ENCODE data around the gene PRSS27.
A peak's percentile ranks its signal among the peaks of the same experiment; 100 is the strongest.

PRSS27 gene

GRCh38 chr16:2720064-2720457 lies at the start of gene PRSS27:
TSS of gene PRSS27 (minus strand) at chr16:2720224. CDS start at chr16:2720160, 64 bp downstream.
- no peak for DNase-seq

DNA sequence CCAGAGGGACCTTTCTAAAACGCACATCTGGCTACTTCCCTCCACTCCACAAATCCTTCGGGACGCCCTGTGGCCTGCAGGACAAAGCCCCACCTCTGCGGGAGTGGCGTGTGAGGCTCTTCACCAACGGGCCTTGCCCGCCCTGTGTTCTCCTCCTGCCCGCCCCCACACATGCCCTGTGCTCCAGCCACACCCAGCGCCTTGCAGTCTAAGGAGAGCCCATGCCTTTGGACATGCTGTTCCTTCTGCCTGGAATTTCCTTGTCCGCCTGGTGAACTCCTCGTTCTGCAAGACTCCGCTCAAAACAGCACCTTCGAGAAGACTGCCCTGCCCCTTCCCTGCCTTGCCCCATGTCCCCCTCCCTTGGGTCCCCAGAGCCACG lies 49.6 kb upstream of the PRSS27 start:
- no peak for DNase-seq

GRCh38 chr16:2769100-2769529 lies 49.1 kb upstream of the PRSS27 start:
- DNase-seq = no peak

DNA sequence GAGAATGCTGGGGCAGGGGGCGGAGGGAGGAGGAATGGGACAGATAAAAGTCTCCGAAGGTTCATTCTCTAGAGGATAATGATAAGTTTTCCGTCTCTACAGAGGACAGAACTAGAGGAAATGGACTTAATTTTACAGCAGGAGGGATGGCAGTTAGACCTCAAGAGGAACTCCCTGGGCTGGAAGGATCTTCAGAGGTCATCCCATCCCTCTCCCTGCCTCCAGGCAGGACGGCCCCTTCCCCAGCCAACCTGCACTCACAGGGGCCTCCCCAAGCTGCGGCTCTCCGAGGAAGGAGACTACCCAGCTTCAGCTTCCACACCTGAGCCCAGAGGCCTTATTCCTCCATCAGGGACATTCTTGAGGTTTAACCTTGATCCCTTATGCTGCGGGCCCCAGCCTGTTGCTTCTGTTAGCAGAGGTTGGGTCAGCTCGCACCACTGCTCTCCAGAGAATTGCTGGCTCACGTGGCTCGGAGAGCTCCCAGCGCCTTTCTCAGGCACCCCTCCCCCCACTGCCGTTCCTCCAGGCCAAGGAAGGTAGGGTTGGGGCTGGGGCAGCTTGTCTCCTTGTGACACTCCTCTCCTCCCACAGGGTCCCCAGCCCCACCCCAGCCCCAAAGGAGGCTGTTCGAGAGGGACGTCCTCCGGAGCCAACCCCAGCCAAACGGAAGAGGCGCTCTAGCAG lies 48.5 kb upstream of the PRSS27 start:
- no peak for DNase-seq

DNA sequence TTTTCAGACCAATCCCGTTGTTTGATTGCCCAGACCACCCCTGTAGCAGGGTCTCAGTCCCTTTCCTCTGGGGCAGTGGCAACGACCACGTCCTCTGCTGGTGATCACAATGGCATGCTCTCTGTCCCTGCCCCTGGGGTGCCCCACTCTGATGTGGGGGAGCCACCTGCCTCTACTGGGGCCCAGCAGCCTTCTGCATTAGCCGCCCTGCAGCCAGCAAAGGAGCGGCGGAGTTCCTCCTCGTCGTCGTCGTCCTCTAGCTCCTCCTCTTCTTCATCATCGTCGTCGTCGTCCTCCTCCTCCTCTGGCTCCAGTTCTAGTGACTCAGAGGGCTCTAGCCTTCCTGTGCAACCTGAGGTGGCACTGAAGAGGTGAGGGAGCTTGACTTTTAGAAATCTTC lies 47.9 kb upstream of the PRSS27 start:
- DNase-seq = no peak

- DNase-seq = no peak
Measured at GRCh38 chr16:2767140-2767731, 47.2 kb upstream of the PRSS27 start.

- DNase-seq = no peak
Measured at GRCh38 chr16:2766430-2767139, 46.6 kb upstream of the PRSS27 start.

- DNase-seq = no peak
Measured at GRCh38 chr16:2765462-2766404, 45.7 kb upstream of the PRSS27 start.

DNA sequence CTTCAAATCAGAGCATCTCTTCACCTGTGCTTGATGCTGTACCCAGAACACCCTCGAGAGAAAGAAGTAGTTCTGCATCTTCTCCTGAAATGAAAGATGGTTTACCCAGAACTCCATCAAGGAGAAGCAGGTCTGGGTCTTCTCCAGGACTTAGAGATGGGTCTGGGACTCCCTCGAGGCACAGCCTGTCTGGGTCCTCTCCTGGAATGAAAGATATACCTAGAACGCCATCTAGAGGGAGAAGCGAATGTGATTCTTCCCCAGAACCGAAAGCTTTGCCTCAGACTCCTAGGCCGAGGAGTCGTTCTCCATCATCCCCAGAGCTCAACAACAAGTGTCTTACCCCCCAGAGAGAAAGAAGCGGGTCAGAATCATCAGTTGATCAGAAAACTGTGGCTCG lies 44.7 kb upstream of the PRSS27 start:
- no peak for DNase-seq

GRCh38 chr16:2763173-2763572 lies 43.1 kb upstream of the PRSS27 start:
- no peak for DNase-seq

DNA sequence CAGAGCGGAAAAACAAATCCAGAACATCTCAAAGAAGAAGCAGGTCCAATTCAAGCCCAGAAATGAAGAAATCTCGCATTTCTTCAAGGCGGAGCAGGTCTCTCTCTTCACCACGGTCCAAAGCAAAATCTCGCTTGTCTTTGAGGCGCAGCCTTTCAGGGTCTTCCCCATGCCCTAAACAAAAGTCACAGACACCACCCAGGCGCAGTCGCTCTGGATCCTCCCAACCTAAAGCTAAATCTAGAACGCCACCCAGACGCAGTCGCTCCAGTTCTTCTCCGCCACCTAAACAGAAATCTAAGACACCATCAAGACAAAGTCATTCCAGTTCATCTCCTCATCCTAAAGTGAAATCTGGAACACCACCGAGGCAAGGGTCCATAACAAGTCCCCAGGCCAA lies 42.7 kb upstream of the PRSS27 start:
- DNase-seq = no peak

- no peak for DNase-seq
Measured at GRCh38 chr16:2761886-2762583, 42.0 kb upstream of the PRSS27 start.

- no peak for DNase-seq
Measured at GRCh38 chr16:2761472-2761871, 41.4 kb upstream of the PRSS27 start.

DNA sequence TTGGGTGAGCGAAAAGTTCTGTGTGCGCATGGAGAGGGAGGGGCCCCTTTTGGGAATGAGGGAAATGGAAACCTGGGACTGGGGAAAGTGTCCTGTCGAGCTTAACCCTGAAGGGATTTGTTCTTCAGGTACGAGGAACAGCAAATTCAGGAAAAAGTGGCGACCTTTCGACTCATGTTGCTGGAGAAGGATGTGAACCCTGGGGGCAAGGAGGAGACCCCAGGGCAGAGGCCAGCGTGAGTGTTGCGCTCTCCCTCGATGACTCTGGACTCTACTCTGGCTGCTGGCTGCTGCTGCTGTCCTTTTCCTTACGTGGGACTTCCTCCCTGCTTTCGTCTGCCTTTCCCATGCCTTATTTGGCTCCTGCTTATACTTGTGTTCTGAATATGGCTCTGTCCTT lies 37.3 kb upstream of the PRSS27 start:
- DNase-seq = no peak

- no peak for DNase-seq
Measured at GRCh38 chr16:2756288-2757015, 36.4 kb upstream of the PRSS27 start.

DNA sequence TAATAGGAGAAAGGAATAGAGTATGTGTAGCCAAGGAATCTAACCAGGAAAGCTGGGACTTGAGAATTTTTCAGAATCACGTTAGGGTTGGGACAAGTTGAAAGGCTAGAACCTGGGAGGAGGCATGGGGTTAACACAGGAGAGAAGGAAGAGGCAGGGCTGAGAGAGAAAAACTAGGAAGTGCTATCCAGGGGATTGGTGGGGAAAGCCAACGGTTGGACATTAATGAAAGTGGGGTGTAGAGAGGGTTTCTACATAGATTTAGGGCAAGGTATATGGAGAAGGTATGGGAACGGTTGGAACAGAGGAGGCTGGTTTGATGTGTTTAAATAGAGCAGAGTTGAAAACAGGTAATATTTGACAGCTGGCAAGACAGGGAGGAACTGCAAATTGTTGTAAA lies 35.1 kb upstream of the PRSS27 start:
- DNase-seq = no peak

- no peak for DNase-seq
Measured at GRCh38 chr16:2753733-2754020, 33.7 kb upstream of the PRSS27 start.

- peak; percentile 74 for DNase-seq
Measured at GRCh38 chr16:2752850-2753732, 33.1 kb upstream of the PRSS27 start.

- DNase-seq = peak; percentile 95
Measured at GRCh38 chr16:2752035-2752849, 32.2 kb upstream of the PRSS27 start, which contains the start of gene SRRM2. TSS of gene SRRM2 (plus strand) at chr16:2752638. CDS start at chr16:2756365, 3,727 bp downstream.

GRCh38 chr16:2751577-2752034 lies 31.6 kb upstream of the PRSS27 start:
- DNase-seq = no peak

Measured in stimulated activated CD4-positive, alpha-beta T cell treated with anti-CD3 and anti-CD28 coated beads, Interleukin-1b, Interleukin-23, amount 100 ng/mL, for 48 hours (primary cell).